Measurements from ENCODE around the gene VEZT.

Gene VEZT

GRCh38 chr12:95325501-95325900 lies 107.9 kb downstream of the VEZT start:
- DNase-seq = no peak

GRCh38 chr12:95326445-95326844 lies 108.8 kb downstream of the VEZT start:
- no peak for DNase-seq

- no peak for DNase-seq
Observed at GRCh38 chr12:95326855-95327254, 109.2 kb downstream of the VEZT start.

- no peak for DNase-seq
Observed at GRCh38 chr12:95328708-95329107, 111.1 kb downstream of the VEZT start.

GRCh38 chr12:95335948-95336347 lies 118.3 kb downstream of the VEZT start:
- no peak for DNase-seq

- no peak for DNase-seq
Observed at GRCh38 chr12:95336387-95337067, 118.9 kb downstream of the VEZT start.

- DNase-seq = no peak
Observed at GRCh38 chr12:95337146-95337545, 119.5 kb downstream of the VEZT start.

- no peak for DNase-seq
Observed at GRCh38 chr12:95339086-95339788, 121.6 kb downstream of the VEZT start.

GRCh38 chr12:95342008-95342407 lies 124.4 kb downstream of the VEZT start:
- DNase-seq = no peak

- DNase-seq = no peak
Observed at GRCh38 chr12:95343461-95344230, 126.0 kb downstream of the VEZT start.

GRCh38 chr12:95349291-95349690 lies 131.7 kb downstream of the VEZT start:
- DNase-seq = no peak

- DNase-seq = no peak
Observed at GRCh38 chr12:95351748-95352147, 134.1 kb downstream of the VEZT start.
